Effector memory CD4-positive, alpha-beta T cell (primary cell): ENCODE results near the gene INTS11.
"Not testable (repeated sequence)": the region's sequence is repeated elsewhere in the genome, so short reads cannot be mapped to it uniquely, and the experiment has no call there.

Experiments used
- DNase-seq, 3 donors: peaks; one replicate each; pipeline ENCODE4 v3.0.0-alpha.2; 2020
- H3K27ac ChIP-seq: 2 replicates; pipeline ENCODE4 v1.7.0; 2013; ENCODE audit warnings: mild to moderate bottlenecking, low read length, moderate library complexity; ENCODE audit not compliant: insufficient read depth, poor library complexity, severe bottlenecking
- H3K27me3 ChIP-seq: replicated peaks from 2 replicates; pipeline ENCODE4 v1.7.0; 2013; ENCODE audit warnings: mild to moderate bottlenecking, low read length; ENCODE audit not compliant: insufficient read depth, control insufficient read depth, poor library complexity, severe bottlenecking
- H3K36me3 ChIP-seq: 2 replicates; pipeline ENCODE4 v1.7.0; 2013; ENCODE audit warnings: mild to moderate bottlenecking, low read length, moderate library complexity; ENCODE audit not compliant: control insufficient read depth, insufficient read depth
- H3K4me1 ChIP-seq: 2 replicates; pipeline ENCODE4 v1.7.0; 2013; ENCODE audit warnings: low read length, mild to moderate bottlenecking; ENCODE audit not compliant: control insufficient read depth, insufficient read depth, poor library complexity, severe bottlenecking
- H3K4me3 ChIP-seq: 2 replicates; pipeline ENCODE4 v1.7.0; 2013; ENCODE audit warnings: low read length, low read depth, mild to moderate bottlenecking; ENCODE audit not compliant: insufficient read depth, poor library complexity, severe bottlenecking
- H3K9me3 ChIP-seq: 2 replicates; pipeline ENCODE4 v1.7.0; 2013; ENCODE audit warnings: mild to moderate bottlenecking, low read length, moderate library complexity; ENCODE audit not compliant: control insufficient read depth

The INTS11 gene

GRCh38 chr1:1318777-1319645, 5.4 kb downstream of the INTS11 start:
- no peaks in the 10 kb centered on the region for H3K9me3 ChIP-seq
- H3K4me1 ChIP-seq, result peaks cover 16% of the 10 kb centered on the region
- no peaks in the 10 kb centered on the region for H3K27me3 ChIP-seq
- no peak for DNase-seq
- peaks cover 35% of the 10 kb centered on the region for H3K36me3 ChIP-seq
- no peak overlapping the region for H3K27ac ChIP-seq
- H3K4me3 ChIP-seq, result no peak overlapping the region

GRCh38 chr1:1318131-1318652, 6.3 kb downstream of the INTS11 start:
- H3K4me1 ChIP-seq, result peaks cover 12% of the 10 kb centered on the region
- H3K4me3 ChIP-seq, result no peak overlapping the region
- peaks cover 43% of the 10 kb centered on the region for H3K36me3 ChIP-seq
- no peak overlapping the region for H3K27ac ChIP-seq
- H3K27me3 ChIP-seq, result no peaks in the 10 kb centered on the region
- no peak for DNase-seq
- H3K9me3 ChIP-seq, result no peaks in the 10 kb centered on the region

- Histone ChIP-seq H3K27ac (no peak overlapping the region), H3K4me3 (no peak overlapping the region), H3K27me3 (no peaks in the 10 kb centered on the region), H3K9me3 (no peaks in the 10 kb centered on the region), H3K4me1 (peaks cover 7% of the 10 kb centered on the region), H3K36me3 (peaks cover 51% of the 10 kb centered on the region)
- no peak for DNase-seq
These were observed 7.0 kb downstream of the INTS11 start for GRCh38 chr1:1317420-1317819.

- H3K4me1 ChIP-seq, H3K9me3 ChIP-seq, H3K27me3 ChIP-seq, H3K27ac ChIP-seq, DNase-seq, H3K4me3 ChIP-seq: not testable (repeated sequence)
- peaks cover 56% of the 10 kb centered on the region for H3K36me3 ChIP-seq
These were observed 8.3 kb downstream of the INTS11 start for GRCh38 chr1:1316199-1316598.

- DNase-seq, result no peak
- Histone ChIP-seq H3K9me3 (no peaks in the 10 kb centered on the region), H3K27ac (no peak overlapping the region), H3K27me3 (no peaks in the 10 kb centered on the region), H3K4me3 (no peak overlapping the region), H3K36me3 (peaks cover 58% of the 10 kb centered on the region), H3K4me1 (no peaks in the 10 kb centered on the region)
These were observed 9.0 kb downstream of the INTS11 start for GRCh38 chr1:1315435-1315954.

- H3K36me3 ChIP-seq, result peaks cover 57% of the 10 kb centered on the region
- H3K4me3 ChIP-seq, result no peak overlapping the region
These were observed 9.7 kb downstream of the INTS11 start for GRCh38 chr1:1314678-1315335.

GRCh38 chr1:1314237-1314586, 10.2 kb downstream of the INTS11 start:
- Histone ChIP-seq H3K4me3 (no peak overlapping the region), H3K27ac (no peak overlapping the region), H3K9me3 (no peaks in the 10 kb centered on the region), H3K36me3 (peaks cover 54% of the 10 kb centered on the region), H3K4me1 (peaks cover 5% of the 10 kb centered on the region), H3K27me3 (no peaks in the 10 kb centered on the region)
- no peak for DNase-seq

More at GRCh38 chr1:1314678-1315335, 9.7 kb downstream of the INTS11 start:
- Histone ChIP-seq H3K9me3 (no peaks in the 10 kb centered on the region), H3K27me3 (no peaks in the 10 kb centered on the region), H3K27ac (no peak overlapping the region), H3K4me1 (no peaks in the 10 kb centered on the region)
- no peak for DNase-seq

- H3K4me1 ChIP-seq, result peaks cover 7% of the 10 kb centered on the region
- no peaks in the 10 kb centered on the region for H3K9me3 ChIP-seq
- no peak overlapping the region for H3K4me3 ChIP-seq
- DNase-seq, result no peak
- H3K27me3 ChIP-seq, result no peaks in the 10 kb centered on the region
- H3K36me3 ChIP-seq, result peaks cover 48% of the 10 kb centered on the region
- no peak overlapping the region for H3K27ac ChIP-seq
These were observed 10.8 kb downstream of the INTS11 start for GRCh38 chr1:1313500-1314236.

- H3K9me3 ChIP-seq, result no peaks in the 10 kb centered on the region
These were observed 11.8 kb downstream of the INTS11 start for GRCh38 chr1:1312450-1313314.

More at GRCh38 chr1:1312450-1313314, 11.8 kb downstream of the INTS11 start:
- DNase-seq, result no peak
- no peak overlapping the region for H3K4me3 ChIP-seq
- H3K27ac ChIP-seq, result no peak overlapping the region
- H3K4me1 ChIP-seq, result peaks cover 7% of the 10 kb centered on the region
- H3K36me3 ChIP-seq, result peaks cover 44% of the 10 kb centered on the region
- H3K27me3 ChIP-seq, result no peaks in the 10 kb centered on the region
